ENCODE results near the gene SLC1A4. TPM values are rescaled to one million over a fixed set of nuclear protein-coding genes. Genes with fewer than 3 reads are reported as not detected.

SLC1A4 gene
- total and polyA plus RNA-seq, 10 of the 15 experiments (the other 5 are each of a cell fraction or from before 2014, with no cell fraction given): 10.8 to 43.2 (median 27.7) TPM

DNA sequence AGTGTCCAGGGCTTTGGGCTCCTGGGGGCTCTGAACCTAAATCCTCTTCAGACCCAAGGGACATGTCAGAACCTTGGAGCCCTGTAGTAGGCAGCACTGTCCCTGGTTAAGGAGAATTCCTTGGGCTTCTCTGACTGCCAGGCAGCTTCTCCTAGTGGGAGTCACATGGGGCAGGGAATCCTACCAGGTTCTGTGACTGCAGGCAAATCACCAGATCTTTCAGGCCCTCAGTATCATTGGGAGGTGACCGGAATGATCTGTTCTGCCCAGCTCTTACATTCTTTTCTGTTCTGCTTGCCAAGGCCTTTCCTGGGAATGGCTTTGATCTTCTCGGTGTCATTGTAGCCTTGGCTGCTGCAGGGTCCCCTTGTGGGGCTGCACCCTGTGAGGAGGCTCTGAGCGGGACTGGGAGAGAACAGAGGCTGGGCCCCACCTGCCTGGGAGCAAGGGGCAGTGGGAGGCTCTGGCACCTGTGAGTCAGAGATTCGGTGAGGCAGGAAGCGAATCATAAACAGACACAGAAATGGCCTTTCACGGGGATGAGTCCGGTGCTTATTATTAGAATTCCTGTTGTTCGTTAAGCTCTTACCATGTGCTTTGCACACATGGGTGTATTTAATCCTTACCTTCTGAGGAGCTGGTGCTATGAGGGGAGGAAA, 81.1 kb downstream of the SLC1A4 start:
- intact Hi-C loops (cut with micrococcal nuclease; ENCODE audit: unreplicated experiment): no loop called here
- TF ChIP-seq CBX5 (IDR thresholded peaks at IDR 0.05; ENCODE audit: low read depth) (no peak), SKIL (IDR thresholded peaks at IDR 0.05; ENCODE audit: low read depth, poor library complexity, severe bottlenecking) (no peak), MEF2A (IDR thresholded peaks at IDR 0.05; ENCODE audit: insufficient read depth, low read depth, low read length) (no peak), HSF1 (IDR thresholded peaks at IDR 0.05; ENCODE audit: low read depth, low read length) (no peak), NR2C1 (IDR thresholded peaks at IDR 0.05) (no peak), ZSCAN29 (IDR thresholded peaks at IDR 0.05) (no peak), MTA2 (IDR thresholded peaks at IDR 0.05; ENCODE audit: low read depth) (no peak), TARDBP (IDR thresholded peaks at IDR 0.05; ENCODE audit: borderline replicate concordance) (no peak), FOXM1 (IDR thresholded peaks at IDR 0.05; ENCODE audit: low read depth, low read length) (no peak), ETV6 (conservative IDR thresholded peaks at IDR 0.05 in 1 of 2, IDR thresholded peaks at IDR 0.05 in 1 of 2; ENCODE audit: borderline replicate concordance in 1 of 2, low read depth in 1 of 2) (no peak), GABPA (IDR thresholded peaks at IDR 0.05; ENCODE audit: low read depth) (no peak), RELB (IDR thresholded peaks at IDR 0.05; ENCODE audit: low read depth) (no peak), WRNIP1 (IDR thresholded peaks at IDR 0.05; ENCODE audit: borderline replicate concordance, low read depth, low read length) (no peak), MEF2B (IDR thresholded peaks at IDR 0.05; ENCODE audit: partially characterized antibody, poor library complexity, severe bottlenecking) (no peak)
- TF ChIP-seq, protein P1, sequence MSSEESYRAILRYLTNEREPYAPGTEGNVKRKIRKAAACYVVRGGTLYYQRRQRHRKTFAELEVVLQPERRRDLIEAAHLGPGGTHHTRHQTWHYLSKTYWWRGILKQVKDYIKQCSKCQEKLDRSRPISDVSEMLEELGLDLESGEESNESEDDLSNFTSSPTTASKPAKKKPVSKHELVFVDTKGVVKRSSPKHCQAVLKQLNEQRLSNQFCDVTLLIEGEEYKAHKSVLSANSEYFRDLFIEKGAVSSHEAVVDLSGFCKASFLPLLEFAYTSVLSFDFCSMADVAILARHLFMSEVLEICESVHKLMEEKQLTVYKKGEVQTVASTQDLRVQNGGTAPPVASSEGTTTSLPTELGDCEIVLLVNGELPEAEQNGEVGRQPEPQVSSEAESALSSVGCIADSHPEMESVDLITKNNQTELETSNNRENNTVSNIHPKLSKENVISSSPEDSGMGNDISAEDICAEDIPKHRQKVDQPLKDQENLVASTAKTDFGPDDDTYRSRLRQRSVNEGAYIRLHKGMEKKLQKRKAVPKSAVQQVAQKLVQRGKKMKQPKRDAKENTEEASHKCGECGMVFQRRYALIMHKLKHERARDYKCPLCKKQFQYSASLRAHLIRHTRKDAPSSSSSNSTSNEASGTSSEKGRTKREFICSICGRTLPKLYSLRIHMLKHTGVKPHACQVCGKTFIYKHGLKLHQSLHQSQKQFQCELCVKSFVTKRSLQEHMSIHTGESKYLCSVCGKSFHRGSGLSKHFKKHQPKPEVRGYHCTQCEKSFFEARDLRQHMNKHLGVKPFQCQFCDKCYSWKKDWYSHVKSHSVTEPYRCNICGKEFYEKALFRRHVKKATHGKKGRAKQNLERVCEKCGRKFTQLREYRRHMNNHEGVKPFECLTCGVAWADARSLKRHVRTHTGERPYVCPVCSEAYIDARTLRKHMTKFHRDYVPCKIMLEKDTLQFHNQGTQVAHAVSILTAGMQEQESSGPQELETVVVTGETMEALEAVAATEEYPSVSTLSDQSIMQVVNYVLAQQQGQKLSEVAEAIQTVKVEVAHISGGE (CRISPR knock-in tag; IDR thresholded peaks at IDR 0.05): no peak
- no peak for DNase-seq (ENCODE audit: low read depth, low spot score)
- Histone ChIP-seq H2AFZ (ENCODE audit: control insufficient read depth, low read depth, low read length) (no peak overlapping the region), H3K79me2 (ENCODE audit: control insufficient read depth, insufficient read depth, low read length) (no peaks in the 10 kb centered on the region; the same call in 1 of the 2 replicates), H3K36me3 (ENCODE audit: control insufficient read depth in 2 of 2, insufficient read depth in 2 of 2, low read length in 1 of 2) (peaks cover 10 to 24% of the 10 kb centered on the region in 2 experiments), H3K4me2 (ENCODE audit: control insufficient read depth, insufficient read depth) (no peak overlapping the region), H3K4me3 (no peak overlapping the region), H3K9ac (ENCODE audit: control insufficient read depth, insufficient read depth, low read length) (no peak overlapping the region), H3K4me1 (ENCODE audit: control insufficient read depth, insufficient read depth, low read length) (peaks cover 16% of the 10 kb centered on the region), H4K20me1 (ENCODE audit: control insufficient read depth, insufficient read depth) (no peaks in the 10 kb centered on the region), H3K9me3 (replicated peaks; ENCODE audit: control insufficient read depth, insufficient read depth, low read length) (no peaks in the 10 kb centered on the region), H3K27ac (ENCODE audit: control insufficient read depth, insufficient read depth) (no peak overlapping the region), H3K27me3 (replicated peaks in 1 of 2; ENCODE audit: control insufficient read depth in 2 of 2, insufficient read depth in 2 of 2, low read length in 1 of 2) (no peaks in the 10 kb centered on the region)
- POLR2A ChIA-PET: no interaction called here
- no peak for ATAC-seq
- SMC1A ChIA-PET (ENCODE audit: uncharacterized antibody, unreplicated experiment): interaction anchor here (0.7 to 1.3 kb wide), 2 partner anchors 122 to 185 kb away, joined by 3 to 5 read pairs; no protein-coding TSS in a partner anchor
- 65% methylated on average over 8 of the region's 8 CpGs for WGBS (ENCODE audit: insufficient coverage, insufficient replicate concordance, low lambda C conversion rate, missing lambda C conversion rate)
- RAD21 ChIA-PET (ENCODE audit: unreplicated experiment): no interaction called here
- no peak for FAIRE-seq
- CTCF ChIA-PET: interaction anchor here (1.1 kb wide), 1 partner anchor 99 kb away, joined by 6 read pairs; no protein-coding TSS in a partner anchor
- in situ Hi-C loops (cut with MboI): loop anchor here (5.0 kb wide), 2 partner anchors 117 to 492 kb away; no protein-coding TSS in a partner anchor
- no TSS peak for BruUV-seq (replicated peaks)

Data from GM12878 (cell line).